GM12878 (cell line): ENCODE results near the gene CDK3.

Experiments used
- ATF2 ChIP-seq: IDR thresholded peaks from 2 replicates; pipeline ENCODE4 v1.6.1; 2012; ENCODE audit warnings: low read length, inconsistent platforms
- ELK1 ChIP-seq: IDR thresholded peaks from 2 replicates; pipeline ENCODE4 v1.6.1; 2012; ENCODE audit warnings: low read depth, low read length, improper control_type of control experiment
- EP300 ChIP-seq, 2 experiments: fragments of 150-350 bp in 1 of 2; IDR thresholded peaks; 2 replicates each; pipeline ENCODE4 v1.6.1; 2011 to 2012; ENCODE audit warnings: low read depth in 2 of 2, low read length in 2 of 2, borderline replicate concordance in 1 of 2, improper control_type of control experiment in 1 of 2, inconsistent platforms in 1 of 2; ENCODE audit not compliant: control insufficient read depth in 1 of 2
- POLR2A ChIP-seq: IDR thresholded peaks from 2 replicates; pipeline ENCODE4 v1.6.1; 2011; ENCODE audit warnings: low read depth, mild to moderate bottlenecking, low read length
- RAD21 ChIP-seq: IDR thresholded peaks from 2 replicates; pipeline ENCODE4 v1.6.1; 2011; ENCODE audit warnings: mild to moderate bottlenecking, low read depth, low read length, moderate library complexity; ENCODE audit not compliant: insufficient read depth
- REST ChIP-seq: IDR thresholded peaks from 2 replicates; pipeline ENCODE4 v1.6.1; 2012; ENCODE audit warnings: mild to moderate bottlenecking, low read depth, low read length
- RFX5 ChIP-seq: IDR thresholded peaks from 2 replicates; pipeline ENCODE4 v1.6.1; 2011; ENCODE audit warnings: low read depth, low read length, improper control_type of control experiment
- TF ChIP-seq, protein P1 (sequence below): fragments of 450-650 bp; IDR thresholded peaks from 2 replicates; pipeline ENCODE4 v1.6.1; 2017; ENCODE audit warnings: mild to moderate bottlenecking, moderate library complexity
- TF ChIP-seq, protein P2 (sequence below), 3 experiments: IDR thresholded peaks in 2 of 3; conservative IDR thresholded peaks in 1 of 3; 2 replicates each; pipeline ENCODE4 v1.5.1; 2011; ENCODE audit warnings: low read depth in 3 of 3, low read length in 3 of 3, mild to moderate bottlenecking in 3 of 3, control low read depth in 2 of 3, moderate library complexity in 2 of 3, inconsistent platforms in 1 of 3, mixed read lengths in 1 of 3; ENCODE audit not compliant: control insufficient read depth in 2 of 3, insufficient read depth in 1 of 3; ENCODE audit errors: extremely low read depth in 1 of 3

GRCh38 chr17:76004750-76005262 lies 4.2 kb downstream of the CDK3 start:
- TF ChIP-seq REST (no peak), EP300 (IDR thresholded peaks at IDR 0.05; ENCODE audit: borderline replicate concordance in 1 of 2, control insufficient read depth in 1 of 2, low read depth in 2 of 2, low read length in 2 of 2) (no peak), RFX5 (no peak), ELK1 (no peak), POLR2A (no peak), ATF2 (no peak), RAD21 (no peak)
- TF ChIP-seq, protein P1, sequence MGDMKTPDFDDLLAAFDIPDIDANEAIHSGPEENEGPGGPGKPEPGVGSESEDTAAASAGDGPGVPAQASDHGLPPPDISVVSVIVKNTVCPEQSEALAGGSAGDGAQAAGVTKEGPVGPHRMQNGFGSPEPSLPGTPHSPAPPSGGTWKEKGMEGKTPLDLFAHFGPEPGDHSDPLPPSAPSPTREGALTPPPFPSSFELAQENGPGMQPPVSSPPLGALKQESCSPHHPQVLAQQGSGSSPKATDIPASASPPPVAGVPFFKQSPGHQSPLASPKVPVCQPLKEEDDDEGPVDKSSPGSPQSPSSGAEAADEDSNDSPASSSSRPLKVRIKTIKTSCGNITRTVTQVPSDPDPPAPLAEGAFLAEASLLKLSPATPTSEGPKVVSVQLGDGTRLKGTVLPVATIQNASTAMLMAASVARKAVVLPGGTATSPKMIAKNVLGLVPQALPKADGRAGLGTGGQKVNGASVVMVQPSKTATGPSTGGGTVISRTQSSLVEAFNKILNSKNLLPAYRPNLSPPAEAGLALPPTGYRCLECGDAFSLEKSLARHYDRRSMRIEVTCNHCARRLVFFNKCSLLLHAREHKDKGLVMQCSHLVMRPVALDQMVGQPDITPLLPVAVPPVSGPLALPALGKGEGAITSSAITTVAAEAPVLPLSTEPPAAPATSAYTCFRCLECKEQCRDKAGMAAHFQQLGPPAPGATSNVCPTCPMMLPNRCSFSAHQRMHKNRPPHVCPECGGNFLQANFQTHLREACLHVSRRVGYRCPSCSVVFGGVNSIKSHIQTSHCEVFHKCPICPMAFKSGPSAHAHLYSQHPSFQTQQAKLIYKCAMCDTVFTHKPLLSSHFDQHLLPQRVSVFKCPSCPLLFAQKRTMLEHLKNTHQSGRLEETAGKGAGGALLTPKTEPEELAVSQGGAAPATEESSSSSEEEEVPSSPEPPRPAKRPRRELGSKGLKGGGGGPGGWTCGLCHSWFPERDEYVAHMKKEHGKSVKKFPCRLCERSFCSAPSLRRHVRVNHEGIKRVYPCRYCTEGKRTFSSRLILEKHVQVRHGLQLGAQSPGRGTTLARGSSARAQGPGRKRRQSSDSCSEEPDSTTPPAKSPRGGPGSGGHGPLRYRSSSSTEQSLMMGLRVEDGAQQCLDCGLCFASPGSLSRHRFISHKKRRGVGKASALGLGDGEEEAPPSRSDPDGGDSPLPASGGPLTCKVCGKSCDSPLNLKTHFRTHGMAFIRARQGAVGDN, result no peak
- TF ChIP-seq, protein P2, sequence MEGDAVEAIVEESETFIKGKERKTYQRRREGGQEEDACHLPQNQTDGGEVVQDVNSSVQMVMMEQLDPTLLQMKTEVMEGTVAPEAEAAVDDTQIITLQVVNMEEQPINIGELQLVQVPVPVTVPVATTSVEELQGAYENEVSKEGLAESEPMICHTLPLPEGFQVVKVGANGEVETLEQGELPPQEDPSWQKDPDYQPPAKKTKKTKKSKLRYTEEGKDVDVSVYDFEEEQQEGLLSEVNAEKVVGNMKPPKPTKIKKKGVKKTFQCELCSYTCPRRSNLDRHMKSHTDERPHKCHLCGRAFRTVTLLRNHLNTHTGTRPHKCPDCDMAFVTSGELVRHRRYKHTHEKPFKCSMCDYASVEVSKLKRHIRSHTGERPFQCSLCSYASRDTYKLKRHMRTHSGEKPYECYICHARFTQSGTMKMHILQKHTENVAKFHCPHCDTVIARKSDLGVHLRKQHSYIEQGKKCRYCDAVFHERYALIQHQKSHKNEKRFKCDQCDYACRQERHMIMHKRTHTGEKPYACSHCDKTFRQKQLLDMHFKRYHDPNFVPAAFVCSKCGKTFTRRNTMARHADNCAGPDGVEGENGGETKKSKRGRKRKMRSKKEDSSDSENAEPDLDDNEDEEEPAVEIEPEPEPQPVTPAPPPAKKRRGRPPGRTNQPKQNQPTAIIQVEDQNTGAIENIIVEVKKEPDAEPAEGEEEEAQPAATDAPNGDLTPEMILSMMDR (IDR thresholded peaks at IDR 0.05 in 2 of 3, conservative IDR thresholded peaks at IDR 0.05 in 1 of 3; ENCODE audit: control insufficient read depth in 2 of 3, extremely low read depth in 1 of 3, insufficient read depth in 1 of 3, low read depth in 3 of 3, low read length in 3 of 3), result no peak
